ENCODE data around the gene CADPS2. TPM values are rescaled to one million over a fixed set of nuclear protein-coding genes. Genes with fewer than 3 reads are reported as not detected.

CADPS2 gene
- total and polyA plus RNA-seq, 4 donors, result 16.0 to 76.7 (median 27.7) TPM

DNA sequence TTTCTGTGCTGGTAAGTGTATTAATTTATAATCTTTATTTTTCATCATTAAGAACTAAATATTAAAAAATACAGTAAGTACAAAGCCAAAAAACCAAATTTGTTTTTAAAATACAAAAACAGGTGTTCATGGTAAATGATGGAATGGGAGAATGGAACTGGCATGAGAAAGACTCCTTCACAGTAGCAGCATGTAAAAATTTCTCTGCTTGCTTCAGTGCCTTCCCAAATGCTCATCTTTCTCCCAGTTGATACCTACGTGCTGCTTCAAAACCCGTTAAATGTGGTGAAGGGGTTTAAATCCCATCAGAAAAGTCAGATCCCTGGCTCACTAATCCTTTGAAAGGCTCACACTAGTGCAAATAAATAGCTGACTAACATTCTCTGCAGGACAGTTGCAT, 191.6 kb downstream of the CADPS2 start:
- Histone ChIP-seq H3K4me1 (ENCODE audit: control insufficient read depth in 5 of 5, insufficient read depth in 5 of 5, low read length in 5 of 5) (peaks cover 0 to 2% (median 0%) of the 10 kb centered on the region in 5 donors), H3K4me3 (no peak overlapping the region), H3K36me3 (ENCODE audit: control insufficient read depth in 4 of 4, insufficient read depth in 4 of 4, low read length in 4 of 4) (no peaks in the 10 kb centered on the region), H3K27me3 (ENCODE audit: control insufficient read depth in 3 of 3, insufficient read depth in 3 of 3, low read length in 2 of 3) (no peaks in the 10 kb centered on the region), H3K9me3 (ENCODE audit: control insufficient read depth in 4 of 4, insufficient read depth in 3 of 4, low read length in 3 of 4) (no peaks in the 10 kb centered on the region), H3K9ac (ENCODE audit: insufficient read depth in 1 of 2, low read length in 2 of 2) (no peak overlapping the region), H3K27ac (ENCODE audit: low read depth in 1 of 2, low read length in 1 of 2) (no peak overlapping the region)
- TF ChIP-seq, protein P1, sequence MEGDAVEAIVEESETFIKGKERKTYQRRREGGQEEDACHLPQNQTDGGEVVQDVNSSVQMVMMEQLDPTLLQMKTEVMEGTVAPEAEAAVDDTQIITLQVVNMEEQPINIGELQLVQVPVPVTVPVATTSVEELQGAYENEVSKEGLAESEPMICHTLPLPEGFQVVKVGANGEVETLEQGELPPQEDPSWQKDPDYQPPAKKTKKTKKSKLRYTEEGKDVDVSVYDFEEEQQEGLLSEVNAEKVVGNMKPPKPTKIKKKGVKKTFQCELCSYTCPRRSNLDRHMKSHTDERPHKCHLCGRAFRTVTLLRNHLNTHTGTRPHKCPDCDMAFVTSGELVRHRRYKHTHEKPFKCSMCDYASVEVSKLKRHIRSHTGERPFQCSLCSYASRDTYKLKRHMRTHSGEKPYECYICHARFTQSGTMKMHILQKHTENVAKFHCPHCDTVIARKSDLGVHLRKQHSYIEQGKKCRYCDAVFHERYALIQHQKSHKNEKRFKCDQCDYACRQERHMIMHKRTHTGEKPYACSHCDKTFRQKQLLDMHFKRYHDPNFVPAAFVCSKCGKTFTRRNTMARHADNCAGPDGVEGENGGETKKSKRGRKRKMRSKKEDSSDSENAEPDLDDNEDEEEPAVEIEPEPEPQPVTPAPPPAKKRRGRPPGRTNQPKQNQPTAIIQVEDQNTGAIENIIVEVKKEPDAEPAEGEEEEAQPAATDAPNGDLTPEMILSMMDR (IDR thresholded peaks at IDR 0.05; ENCODE audit: control extremely low read depth, extremely low read depth), result no peak
- 86 to 89% methylated on average over 2 of the region's 2 CpGs for WGBS, 2 donors
- no peak for ATAC-seq (ENCODE audit: insufficient read depth, low FRiP score)
- DNase-seq, result no peak

GRCh38 chr7:122692769-122693309, 193.4 kb downstream of the CADPS2 start:
- Histone ChIP-seq H3K4me1 (ENCODE audit: control insufficient read depth in 5 of 5, insufficient read depth in 5 of 5, low read length in 5 of 5) (peaks cover 0 to 4% (median 1%) of the 10 kb centered on the region in 5 donors), H3K9ac (ENCODE audit: insufficient read depth in 1 of 2, low read length in 2 of 2) (no peak overlapping the region), H3K27me3 (ENCODE audit: control insufficient read depth in 3 of 3, insufficient read depth in 3 of 3, low read length in 2 of 3) (no peaks in the 10 kb centered on the region), H3K27ac (ENCODE audit: low read depth in 1 of 2, low read length in 1 of 2) (no peak overlapping the region), H3K9me3 (ENCODE audit: control insufficient read depth in 4 of 4, insufficient read depth in 3 of 4, low read length in 3 of 4) (no peaks in the 10 kb centered on the region), H3K4me3 (no peak overlapping the region), H3K36me3 (ENCODE audit: control insufficient read depth in 4 of 4, insufficient read depth in 4 of 4, low read length in 4 of 4) (no peaks in the 10 kb centered on the region)
- WGBS, 2 donors, result 91 to 93% methylated on average over 3 of the region's 3 CpGs
- ATAC-seq (ENCODE audit: insufficient read depth, low FRiP score) (no peak), DNase-seq (no peak)
- TF ChIP-seq, protein P1 (IDR thresholded peaks at IDR 0.05; ENCODE audit: control extremely low read depth, extremely low read depth), result no peak

DNA sequence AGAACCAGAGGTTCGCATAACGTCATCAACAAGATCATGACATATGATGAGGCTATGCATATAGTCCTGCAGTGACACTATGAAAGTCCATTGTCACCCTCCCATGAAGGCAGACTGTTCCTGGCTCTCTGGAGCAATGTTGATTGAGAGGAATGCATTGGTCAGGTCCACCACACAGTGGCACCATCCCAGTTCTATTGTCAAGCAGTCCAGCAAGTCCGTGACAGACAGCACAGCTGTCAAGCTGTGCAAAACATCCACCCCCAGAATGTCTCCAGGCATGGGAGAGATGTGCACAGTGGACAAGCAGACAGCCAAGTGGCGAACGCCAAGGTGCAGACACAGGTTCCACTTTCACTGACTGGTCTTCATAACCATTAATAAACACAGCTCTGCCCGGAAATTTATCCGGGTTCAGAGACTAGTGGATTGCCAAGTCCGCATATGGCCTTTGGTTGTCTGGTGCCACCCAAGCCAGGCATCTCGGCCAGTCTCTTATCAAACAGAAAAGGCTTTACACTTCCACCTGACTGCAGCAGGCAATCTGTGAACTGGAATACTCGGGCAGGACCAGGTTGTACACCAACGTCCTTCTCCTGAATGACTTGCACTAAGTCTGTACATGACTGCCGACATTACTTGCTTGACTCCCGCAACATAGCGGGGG, 194.6 kb downstream of the CADPS2 start:
- ATAC-seq (ENCODE audit: insufficient read depth, low FRiP score), result no peak
- Histone ChIP-seq H3K4me1 (ENCODE audit: control insufficient read depth in 5 of 5, insufficient read depth in 5 of 5, low read length in 5 of 5) (peaks cover 0 to 4% (median 1%) of the 10 kb centered on the region in 5 donors), H3K27me3 (ENCODE audit: control insufficient read depth in 3 of 3, insufficient read depth in 3 of 3, low read length in 2 of 3) (no peaks in the 10 kb centered on the region), H3K4me3 (no peak overlapping the region), H3K36me3 (ENCODE audit: control insufficient read depth in 4 of 4, insufficient read depth in 4 of 4, low read length in 4 of 4) (no peaks in the 10 kb centered on the region), H3K9ac (ENCODE audit: insufficient read depth in 1 of 2, low read length in 2 of 2) (no peak overlapping the region), H3K27ac (ENCODE audit: low read depth in 1 of 2, low read length in 1 of 2) (no peak overlapping the region), H3K9me3 (ENCODE audit: control insufficient read depth in 4 of 4, insufficient read depth in 3 of 4, low read length in 3 of 4) (no peaks in the 10 kb centered on the region)
- WGBS, 2 donors, result 92 to 95% methylated on average over 14 of the region's 14 CpGs
- DNase-seq, result no peak
- TF ChIP-seq, protein P1 (IDR thresholded peaks at IDR 0.05; ENCODE audit: control extremely low read depth, extremely low read depth), result no peak

Data from lung (tissue), 12 donors.